OCI-LY1 (cell line): ENCODE data around the gene UBQLN4.

ENCODE experiments used
- CTCF ChIP-seq: fragments of 200-600 bp; sonication (generic), shearing (Covaris generic); IDR thresholded peaks from 2 replicates; pipeline ENCODE4 v1.5.1; 2017; ENCODE audit warnings: mild to moderate bottlenecking, antibody characterized with exemption, low read length, moderate library complexity, mixed read lengths
- EZH2 ChIP-seq: fragments of 200-600 bp; sonication (generic), shearing (Covaris generic); IDR thresholded peaks from 2 replicates; pipeline ENCODE4 v1.8.0; 2017; ENCODE audit warnings: borderline replicate concordance, mixed run types, mild to moderate bottlenecking, antibody characterized with exemption, low read length, moderate library complexity, mixed read lengths

GRCh38 chr1:156062189-156062588, 8.6 kb upstream of the UBQLN4 start:
- TF ChIP-seq CTCF (no peak), EZH2 (no peak)
